Femur (tissue), 1 donor: ENCODE measurements around the gene UBE2E3.
"Not testable (repeated sequence)": the region's sequence is repeated elsewhere in the genome, so short reads cannot be mapped to it uniquely, and the experiment has no call there.

Source experiments
- DNase-seq: peaks from one replicate; pipeline ENCODE4 v3.0.0-alpha.2; 2017

Gene UBE2E3

GRCh38 chr2:180980106-180980942 is at the start of gene UBE2E3:
Gene UBE2E3 (plus strand): TSS chr2:180980605. CDS start chr2:180982043, 1,438 bp downstream.
- peak; percentile 93 for DNase-seq

- DNase-seq: no peak
These were observed 48.6 kb upstream of the UBE2E3 start for GRCh38 chr2:180931841-180932240.

GRCh38 chr2:180933332-180933731 is 47.1 kb upstream of the UBE2E3 start:
- DNase-seq: no peak

- no peak for DNase-seq
These were observed 45.5 kb upstream of the UBE2E3 start for GRCh38 chr2:180934911-180935310.

- DNase-seq: not testable (repeated sequence)
These were observed 42.9 kb upstream of the UBE2E3 start for GRCh38 chr2:180937480-180937879.

GRCh38 chr2:180938451-180938850 is 42.0 kb upstream of the UBE2E3 start:
- DNase-seq: no peak

GRCh38 chr2:180943275-180943674 is 37.1 kb upstream of the UBE2E3 start:
- DNase-seq: no peak

GRCh38 chr2:180944372-180944771 is 36.0 kb upstream of the UBE2E3 start:
- DNase-seq: no peak

- no peak for DNase-seq
These were observed 33.2 kb upstream of the UBE2E3 start for GRCh38 chr2:180947208-180947689.

- DNase-seq: no peak
These were observed 30.5 kb upstream of the UBE2E3 start for GRCh38 chr2:180949896-180950295.

GRCh38 chr2:180952082-180952481 is 28.3 kb upstream of the UBE2E3 start:
- no peak for DNase-seq

- no peak for DNase-seq
These were observed 27.6 kb upstream of the UBE2E3 start for GRCh38 chr2:180952731-180953336.

GRCh38 chr2:180953550-180953949 is 26.9 kb upstream of the UBE2E3 start:
- DNase-seq: no peak

- DNase-seq: no peak
These were observed 25.3 kb upstream of the UBE2E3 start for GRCh38 chr2:180955101-180955500.

- DNase-seq: no peak
These were observed 20.6 kb upstream of the UBE2E3 start for GRCh38 chr2:180959787-180960186.

GRCh38 chr2:180960982-180961381 is 19.4 kb upstream of the UBE2E3 start:
- DNase-seq: no peak

GRCh38 chr2:180962727-180963314 is 17.6 kb upstream of the UBE2E3 start:
- no peak for DNase-seq

GRCh38 chr2:180966378-180966777 is 14.0 kb upstream of the UBE2E3 start:
- DNase-seq: no peak

- no peak for DNase-seq
These were observed 11.3 kb upstream of the UBE2E3 start for GRCh38 chr2:180969124-180969523.

- DNase-seq: no peak
These were observed 10.4 kb upstream of the UBE2E3 start for GRCh38 chr2:180970016-180970415.

- no peak for DNase-seq
These were observed 8.6 kb upstream of the UBE2E3 start for GRCh38 chr2:180971811-180972210.

- no peak for DNase-seq
These were observed 4.8 kb upstream of the UBE2E3 start for GRCh38 chr2:180975585-180975984.

- DNase-seq: peak; percentile 41
These were observed 1.3 kb upstream of the UBE2E3 start for GRCh38 chr2:180978903-180979748.
